Smooth muscle cell (in vitro differentiated cells): ENCODE data around the gene FAM131C. TPM values are rescaled to one million over a fixed set of nuclear protein-coding genes. Genes with fewer than 3 reads are reported as not detected.

Experiments
- DNase-seq: peaks from one replicate; lab custom pipeline; 2025; ENCODE audit not compliant: unreplicated experiment; lab: John Stamatoyannopoulos, UW
- H2AFZ ChIP-seq: fragments of 200-600 bp; sonication (generic); 2 replicates; pipeline ENCODE4 v1.6.0; 2016; ENCODE audit warnings: antibody characterized with exemption, low read depth, mild to moderate bottlenecking
- H3F3A ChIP-seq: fragments of 200-600 bp; sonication (generic); 2 replicates; pipeline ENCODE4 v1.6.0; 2017; ENCODE audit warnings: antibody characterized with exemption, low read depth
- H3K27ac ChIP-seq: fragments of 200-600 bp; sonication (generic); 2 replicates; pipeline ENCODE4 v1.5.1; 2016; ENCODE audit warnings: low read depth, mild to moderate bottlenecking
- H3K27me3 ChIP-seq: fragments of 200-600 bp; sonication (generic); 2 replicates; pipeline ENCODE4 v1.6.1; 2016; ENCODE audit warnings: low read depth, mild to moderate bottlenecking
- H3K36me3 ChIP-seq: fragments of 200-600 bp; sonication (generic); 2 replicates; pipeline ENCODE4 v1.5.1; 2016; ENCODE audit warnings: low read depth
- H3K4me1 ChIP-seq: fragments of 200-600 bp; sonication (generic); 2 replicates; pipeline ENCODE4 v1.5.1; 2016; ENCODE audit warnings: low read depth
- H3K4me2 ChIP-seq: fragments of 200-600 bp; sonication (generic); 2 replicates; pipeline ENCODE4 v1.6.0; 2016; ENCODE audit warnings: mild to moderate bottlenecking
- H3K4me3 ChIP-seq: fragments of 200-600 bp; sonication (generic); 2 replicates; pipeline ENCODE4 v1.5.1; 2016; ENCODE audit warnings: mild to moderate bottlenecking
- H3K79me2 ChIP-seq: fragments of 200-600 bp; sonication (generic); 2 replicates; pipeline ENCODE4 v1.6.0; 2016; ENCODE audit warnings: low read depth, mild to moderate bottlenecking
- H3K9ac ChIP-seq: fragments of 200-600 bp; sonication (generic); 2 replicates; pipeline ENCODE4 v1.6.0; 2016; ENCODE audit warnings: low read depth
- H3K9me3 ChIP-seq: fragments of 200-600 bp; sonication (generic); replicated peaks from 2 replicates; pipeline ENCODE4 v1.5.1; 2016; ENCODE audit warnings: low read depth
- H4K20me1 ChIP-seq: fragments of 200-600 bp; sonication (generic); 2 replicates; pipeline ENCODE4 v1.6.0; 2016; ENCODE audit warnings: low read depth
- CTCF ChIP-seq: fragments of 200-600 bp; sonication (generic); IDR thresholded peaks from 2 replicates; pipeline ENCODE4 v1.5.1; 2017; ENCODE audit warnings: borderline replicate concordance, mild to moderate bottlenecking, antibody characterized with exemption; ENCODE audit not compliant: insufficient read depth, poor library complexity, severe bottlenecking
- WGBS: methylation state at CpG from one replicate; pipeline ENCODE4 v1.1.7; 2016; ENCODE audit warnings: low lambda C conversion rate; 5-methylcytosine and 5-hydroxymethylcytosine counted together
- polyA plus RNA-seq: library from polyadenylated mRNA; unstranded; fragments of >200 nt; fragmentation: Nextera tagmentation; extraction: Ambion mirVana; gene quantifications from 2 replicates; pipeline ENCODE4 v1.2.1, GENCODE V29; 2016
- total RNA-seq: library from RNA; depleted of rRNA; stranded (reverse); fragments of >200 nt; gene quantifications from 2 replicates; pipeline ENCODE4 v1.2.3, GENCODE V29; 2014

Gene FAM131C
- total and polyA plus RNA-seq, 2 experiments from 2014 or later, result 1.4 to 1.5 TPM

GRCh38 chr1:16072095-16072494 is 1.4 kb downstream of the FAM131C start:
- no peak for TF ChIP-seq CTCF
- no peak overlapping the region for H3K4me3 ChIP-seq
- H3K27me3 ChIP-seq, result peaks cover 10% of the 10 kb centered on the region
- WGBS, result 78% methylated on average over 5 of the region's 5 CpGs
- peaks cover 17% of the 10 kb centered on the region for H3K4me1 ChIP-seq
- no peaks in the 10 kb centered on the region for H4K20me1 ChIP-seq
- H3F3A ChIP-seq, result no peaks in the 10 kb centered on the region
- no peak overlapping the region for H2AFZ ChIP-seq
- no peak overlapping the region for H3K4me2 ChIP-seq
- H3K27ac ChIP-seq, result no peak overlapping the region
- no peak overlapping the region for H3K9ac ChIP-seq
- no peaks in the 10 kb centered on the region for H3K79me2 ChIP-seq
- H3K9me3 ChIP-seq, result no peaks in the 10 kb centered on the region
- DNase-seq, result no peak
- H3K36me3 ChIP-seq, result no peaks in the 10 kb centered on the region

- Histone ChIP-seq H4K20me1 (no peaks in the 10 kb centered on the region), H3K9me3 (no peaks in the 10 kb centered on the region), H3K27ac (no peak overlapping the region), H3K4me3 (no peak overlapping the region), H2AFZ (no peak overlapping the region), H3K27me3 (peaks cover 10% of the 10 kb centered on the region), H3K9ac (no peak overlapping the region), H3K4me2 (no peak overlapping the region), H3F3A (no peaks in the 10 kb centered on the region), H3K36me3 (no peaks in the 10 kb centered on the region), H3K4me1 (peaks cover 17% of the 10 kb centered on the region), H3K79me2 (no peaks in the 10 kb centered on the region)
- WGBS, result over 99% methylated on average over 6 of the region's 6 CpGs
- no peak for DNase-seq
- TF ChIP-seq CTCF, result no peak
Observed at GRCh38 chr1:16071614-16072013, 1.8 kb downstream of the FAM131C start.

GRCh38 chr1:16070640-16071355 is 2.7 kb downstream of the FAM131C start:
- H3K27ac ChIP-seq, result no peak overlapping the region
- no peak overlapping the region for H3K4me2 ChIP-seq
- DNase-seq, result no peak
- peaks cover 17% of the 10 kb centered on the region for H3K4me1 ChIP-seq
- H3F3A ChIP-seq, result no peaks in the 10 kb centered on the region
- no peak overlapping the region for H3K4me3 ChIP-seq
- H4K20me1 ChIP-seq, result no peaks in the 10 kb centered on the region
- peaks cover 10% of the 10 kb centered on the region for H3K27me3 ChIP-seq
- H3K9me3 ChIP-seq, result no peaks in the 10 kb centered on the region
- no peaks in the 10 kb centered on the region for H3K36me3 ChIP-seq
- H2AFZ ChIP-seq, result no peak overlapping the region
- WGBS, result 92% methylated on average over 9 of the region's 9 CpGs
- H3K79me2 ChIP-seq, result no peaks in the 10 kb centered on the region
- TF ChIP-seq CTCF, result no peak
- H3K9ac ChIP-seq, result no peak overlapping the region
